AG20443 (cell line): ENCODE results near the gene TNN.
"Not testable (repeated sequence)": the region's sequence is repeated elsewhere in the genome, so short reads cannot be mapped to it uniquely, and the experiment has no call there.

Source experiments
- DNase-seq: peaks from one replicate; pipeline ENCODE4 v3.0.0; 2012; ENCODE audit warnings: low spot score, mixed read lengths

The TNN gene

DNA sequence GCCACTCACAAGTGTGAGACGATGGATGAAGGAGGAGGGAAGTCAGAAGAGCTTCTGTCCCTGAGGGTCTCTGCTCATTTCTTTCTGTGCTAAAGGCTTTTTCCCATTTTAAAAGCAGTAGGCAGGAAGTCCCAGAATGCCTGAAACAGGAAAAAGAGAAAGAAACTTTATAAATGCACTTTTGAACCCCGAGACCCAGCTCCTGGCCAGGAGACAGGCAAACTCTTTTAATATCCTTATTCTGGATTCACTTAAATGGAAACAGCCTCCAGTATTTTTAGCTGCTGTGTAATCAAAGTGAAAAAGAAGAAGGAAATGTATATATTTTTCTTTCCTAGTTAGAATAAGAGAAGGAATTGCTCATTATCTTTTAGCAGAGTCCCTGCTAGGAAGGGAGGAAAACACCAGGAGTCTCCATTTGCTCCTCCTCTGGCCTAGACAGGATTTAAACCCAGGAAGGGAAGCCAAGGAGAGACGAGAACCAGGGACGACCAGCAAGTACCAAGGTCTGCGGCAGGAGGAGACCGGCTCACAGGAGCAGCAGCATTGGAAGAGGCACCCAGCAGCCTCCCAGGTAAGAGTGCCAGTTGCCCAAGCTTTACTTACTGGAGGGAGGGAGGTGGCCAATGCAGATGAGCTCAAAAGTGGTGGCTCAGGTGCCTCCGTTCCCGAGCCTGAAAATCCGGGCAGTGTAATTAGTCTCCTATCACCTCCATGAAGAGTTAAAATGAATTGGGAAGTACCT is at the start of gene TNN:
TSS of gene TNN (plus strand) at position 472 of the 745 bp plus-strand sequence. CDS start 9,586 bp downstream, outside the sequence.
- DNase-seq, result no peak

- no peak for DNase-seq
Observed at GRCh38 chr1:175019524-175019923, 48.1 kb upstream of the TNN start.

DNA sequence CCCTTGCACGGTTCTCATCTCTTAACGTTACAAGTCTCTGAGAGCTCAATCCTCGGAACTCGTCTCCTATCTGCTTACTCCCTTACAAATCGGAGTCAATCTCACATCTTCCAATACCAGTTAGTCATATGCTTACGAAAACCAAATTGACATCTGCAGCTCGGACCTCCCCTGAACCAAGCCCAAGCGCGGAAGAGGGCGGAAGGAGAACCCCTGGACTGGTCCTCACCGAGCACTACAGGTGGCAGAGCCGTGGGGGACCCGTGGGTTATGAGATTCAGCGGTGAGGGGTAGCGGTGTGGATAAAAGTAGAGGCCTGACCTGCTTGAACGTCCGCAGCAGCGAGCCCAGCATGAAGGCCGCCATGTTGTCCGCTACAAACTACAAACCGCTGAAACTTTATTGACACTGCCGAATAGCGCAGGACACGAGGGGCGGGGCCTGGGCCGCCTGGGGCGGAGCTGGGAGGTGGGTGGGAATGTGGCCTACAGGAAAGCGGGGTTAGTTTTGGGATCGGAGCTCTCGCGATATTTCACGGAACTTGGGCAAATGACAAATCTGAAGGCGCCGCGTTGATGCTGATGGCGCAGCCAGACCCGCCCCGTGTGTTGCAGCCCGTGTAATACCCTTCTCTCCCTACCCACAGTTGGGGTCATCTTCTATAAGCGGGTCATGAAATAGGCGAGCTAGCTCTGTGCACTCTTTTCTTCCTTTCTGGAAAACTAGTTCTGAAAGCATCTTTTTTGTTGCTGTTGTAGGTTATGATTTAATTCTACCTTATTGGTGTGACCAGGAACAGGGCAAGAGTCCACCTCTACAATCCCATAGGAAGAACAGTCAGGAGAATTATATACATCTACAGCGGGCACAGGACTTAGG is 44.4 kb upstream of the TNN start, which contains the start of gene MRPS14:
TSS of gene MRPS14 (minus strand) at position 383 of the 879 bp plus-strand sequence. CDS start at position 366, 17 bp downstream.
- DNase-seq, result peak; percentile 97

GRCh38 chr1:175023922-175024242 is 43.8 kb upstream of the TNN start:
- not testable (repeated sequence) for DNase-seq

DNA sequence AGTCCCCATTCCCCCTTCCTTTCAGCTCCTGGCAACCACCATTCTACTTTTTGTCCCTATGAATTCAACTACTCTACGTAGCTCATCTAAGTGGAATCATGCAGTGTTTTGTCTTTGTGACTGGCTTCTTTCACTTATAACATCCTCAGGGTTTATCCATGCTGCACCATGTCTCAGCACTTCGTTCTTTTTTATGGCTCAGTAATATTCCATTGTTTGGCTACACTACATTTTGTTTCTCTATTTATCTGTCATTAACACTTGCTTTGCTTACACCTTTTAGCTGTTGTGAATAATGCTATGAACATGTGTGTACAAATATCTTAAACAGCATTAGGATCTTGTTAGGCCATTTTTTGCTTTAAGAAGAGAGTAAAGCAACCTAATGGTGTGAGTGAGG is 42.9 kb upstream of the TNN start:
- DNase-seq, result no peak

DNA sequence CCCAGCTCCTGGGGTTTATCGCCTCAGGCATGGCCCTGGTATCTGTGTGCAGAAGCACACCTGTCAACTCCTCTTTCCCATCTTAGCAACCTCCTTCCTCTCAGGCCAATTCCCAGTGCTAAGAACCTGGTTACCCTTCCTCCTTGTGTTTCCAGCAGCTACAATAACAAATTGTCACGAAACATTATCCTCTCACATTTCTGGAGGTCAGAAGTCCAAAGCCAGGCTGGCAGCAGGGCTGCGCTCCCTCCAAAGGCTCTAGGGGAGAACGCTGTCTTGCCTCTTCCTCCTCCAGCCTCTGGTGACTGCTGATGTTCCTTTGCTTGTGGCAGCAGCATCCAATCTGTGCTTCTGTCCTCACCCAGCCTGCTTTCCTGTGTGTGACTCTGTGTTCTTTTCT is 33.7 kb upstream of the TNN start:
- no peak for DNase-seq

- no peak for DNase-seq
Observed at GRCh38 chr1:175034775-175035174, 32.9 kb upstream of the TNN start.

DNA sequence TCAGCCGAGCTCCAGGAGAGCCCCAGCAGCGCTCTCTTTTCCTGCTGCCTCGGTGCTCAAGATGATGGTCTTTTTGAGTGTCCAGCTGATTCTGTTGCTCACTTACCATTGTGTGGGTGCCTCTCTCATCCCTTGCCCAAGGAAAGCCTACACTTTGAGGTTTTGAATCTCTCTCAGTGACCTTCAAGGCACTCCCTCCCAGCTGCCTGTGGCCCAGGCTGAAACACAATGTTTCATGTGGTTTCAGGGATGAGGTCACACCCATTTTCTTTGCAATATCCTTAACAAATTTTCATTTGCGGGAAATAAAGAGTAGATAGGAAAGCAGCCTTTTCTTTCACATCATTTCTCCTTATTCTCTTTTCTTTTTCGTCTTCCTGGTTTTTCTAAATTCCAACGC is 31.8 kb upstream of the TNN start:
- DNase-seq, result no peak

DNA sequence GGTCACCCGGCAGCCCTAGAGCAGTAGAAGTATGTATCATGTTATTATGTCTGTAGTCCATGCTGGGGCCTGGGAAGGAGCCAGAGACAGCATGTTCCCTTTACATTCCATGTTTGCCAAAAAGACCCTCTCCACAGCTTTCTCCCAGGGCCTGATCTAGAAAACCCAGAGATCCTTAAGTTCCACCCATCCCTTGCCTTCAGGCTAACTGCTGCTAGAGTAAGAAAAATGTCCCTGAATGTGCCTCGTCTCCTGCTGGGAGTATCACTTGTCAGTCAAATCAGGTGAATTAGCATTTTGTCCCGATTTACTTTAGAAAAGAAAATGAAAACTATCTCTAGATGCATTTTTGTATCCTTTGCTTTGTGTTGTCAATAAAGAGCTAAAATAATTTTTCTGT is 31.2 kb upstream of the TNN start:
- no peak for DNase-seq

DNA sequence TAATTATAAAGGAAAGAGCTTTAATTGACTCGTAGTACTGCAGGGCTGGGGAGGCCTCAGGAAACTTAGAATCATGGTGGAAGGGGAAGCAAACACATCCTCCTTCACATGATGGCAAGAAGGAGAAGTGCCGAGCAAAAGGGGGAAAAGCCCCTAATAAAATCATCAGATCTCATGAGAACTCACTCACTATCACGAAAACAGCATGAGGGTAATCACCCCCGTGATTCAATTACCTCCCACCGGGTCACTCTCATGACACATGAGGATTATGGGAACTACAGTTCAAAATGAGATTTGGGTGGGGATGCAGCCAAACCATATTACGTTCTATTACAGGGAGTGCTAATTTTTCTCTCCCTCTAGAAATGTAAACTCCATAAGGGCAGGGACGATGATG is 30.2 kb upstream of the TNN start:
- DNase-seq, result no peak

- DNase-seq, result no peak
Observed at GRCh38 chr1:175040324-175040879, 27.2 kb upstream of the TNN start.

GRCh38 chr1:175042650-175043049 is 25.0 kb upstream of the TNN start:
- no peak for DNase-seq

DNA sequence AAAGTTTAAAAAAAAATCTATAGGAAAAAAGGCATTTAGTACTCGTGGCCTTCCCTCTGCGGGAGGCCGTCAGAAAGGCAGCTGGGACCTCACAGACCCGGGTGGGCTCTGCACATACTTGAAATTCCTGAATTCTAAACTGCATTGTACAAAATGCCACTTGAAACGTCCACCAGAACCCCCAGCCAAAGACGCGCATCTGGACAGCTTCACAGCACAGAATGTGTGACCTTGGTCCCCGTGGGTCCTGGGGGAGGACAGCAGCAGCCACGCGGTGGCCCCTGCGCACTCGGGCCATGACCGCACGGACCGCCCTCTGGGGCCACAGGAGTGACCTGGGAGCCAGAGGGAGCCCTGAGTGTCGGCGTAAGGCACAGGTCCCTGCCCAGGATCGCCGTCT is 23.8 kb upstream of the TNN start:
- no peak for DNase-seq

DNA sequence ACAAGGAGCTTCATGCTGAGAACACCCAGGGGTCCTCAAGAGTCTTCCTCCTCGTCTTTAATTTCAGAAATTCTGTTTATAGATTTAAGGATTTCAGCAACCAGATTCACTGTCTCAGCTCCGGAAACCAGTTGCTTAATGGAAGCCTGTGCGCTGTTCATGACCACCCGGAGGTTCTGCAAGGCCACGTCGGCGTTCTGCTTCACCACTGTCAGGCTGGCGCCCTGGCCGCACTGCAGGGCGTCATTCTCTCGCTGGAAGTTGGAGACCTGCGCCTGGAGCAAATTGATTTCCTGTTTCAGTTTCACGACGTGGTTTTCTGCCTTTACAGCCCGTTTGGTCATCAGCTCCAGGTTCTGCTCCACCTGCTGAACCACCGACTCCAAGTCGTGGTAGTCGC is 23.0 kb upstream of the TNN start:
- not testable (repeated sequence) for DNase-seq

GRCh38 chr1:175045097-175045496 is 22.5 kb upstream of the TNN start:
- DNase-seq, result no peak

- DNase-seq, result no peak
Observed at GRCh38 chr1:175045519-175045918, 22.1 kb upstream of the TNN start.

GRCh38 chr1:175050992-175051391 is 16.6 kb upstream of the TNN start:
- DNase-seq, result no peak

DNA sequence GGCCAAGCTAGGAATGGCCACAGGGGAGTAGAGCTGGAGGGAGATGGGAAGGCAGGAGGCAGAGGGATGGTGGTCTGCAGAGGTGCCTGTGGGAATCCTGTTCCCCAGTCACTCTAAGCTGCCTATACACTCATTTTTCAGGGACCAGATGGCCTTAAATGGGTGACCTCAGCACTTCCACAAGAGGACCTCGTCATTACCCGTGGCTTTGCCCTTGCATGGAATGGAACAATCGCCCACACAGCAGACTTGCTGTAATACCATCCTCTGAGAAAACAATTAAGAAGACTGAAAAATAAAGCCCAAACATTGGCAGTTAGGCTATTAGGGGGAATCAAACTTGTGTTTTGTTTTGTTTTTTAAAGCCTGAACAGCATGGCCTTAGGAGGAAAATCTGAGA is 12.9 kb upstream of the TNN start:
- no peak for DNase-seq

DNA sequence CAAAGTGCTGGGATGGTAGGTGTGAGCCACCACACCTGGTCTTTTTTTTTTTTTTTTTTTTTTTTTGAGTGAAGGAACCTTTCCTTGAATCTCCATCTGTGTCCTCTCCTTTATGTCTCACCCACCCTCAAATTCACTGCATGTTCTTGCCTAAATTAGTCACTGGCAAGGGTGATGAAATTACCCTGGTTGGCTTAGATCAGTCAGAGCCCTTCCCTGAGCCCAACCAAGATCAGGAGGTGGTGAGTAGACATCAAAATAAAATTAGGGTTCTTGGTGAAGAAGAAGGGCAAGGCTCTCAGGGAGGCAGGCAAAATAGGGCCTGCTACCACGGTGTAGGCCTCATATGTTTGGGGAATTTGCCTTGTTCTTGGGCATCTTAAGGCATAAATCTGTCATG is 5.3 kb upstream of the TNN start:
- no peak for DNase-seq

- no peak for DNase-seq
Observed at GRCh38 chr1:175062858-175063257, 4.8 kb upstream of the TNN start.

DNA sequence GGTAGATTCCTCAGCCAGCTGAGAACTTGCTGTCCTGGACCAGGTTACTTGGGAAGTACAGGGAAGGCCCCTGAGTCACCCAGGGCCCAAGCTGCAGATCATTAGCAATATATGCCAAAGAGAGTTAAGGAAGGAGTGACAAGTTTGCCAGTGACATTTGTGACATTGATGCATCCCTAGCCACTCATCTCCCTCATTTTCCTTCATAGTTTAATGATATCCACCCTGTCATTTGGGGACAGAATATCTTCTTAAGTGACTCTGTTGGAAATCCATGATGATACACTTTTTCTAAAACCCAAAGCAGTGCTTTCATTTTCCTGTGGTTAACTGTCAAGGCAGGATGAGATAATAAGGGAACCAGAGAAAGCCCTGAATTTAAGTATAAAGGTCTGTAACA is 3.2 kb downstream of the TNN start:
- DNase-seq, result no peak

DNA sequence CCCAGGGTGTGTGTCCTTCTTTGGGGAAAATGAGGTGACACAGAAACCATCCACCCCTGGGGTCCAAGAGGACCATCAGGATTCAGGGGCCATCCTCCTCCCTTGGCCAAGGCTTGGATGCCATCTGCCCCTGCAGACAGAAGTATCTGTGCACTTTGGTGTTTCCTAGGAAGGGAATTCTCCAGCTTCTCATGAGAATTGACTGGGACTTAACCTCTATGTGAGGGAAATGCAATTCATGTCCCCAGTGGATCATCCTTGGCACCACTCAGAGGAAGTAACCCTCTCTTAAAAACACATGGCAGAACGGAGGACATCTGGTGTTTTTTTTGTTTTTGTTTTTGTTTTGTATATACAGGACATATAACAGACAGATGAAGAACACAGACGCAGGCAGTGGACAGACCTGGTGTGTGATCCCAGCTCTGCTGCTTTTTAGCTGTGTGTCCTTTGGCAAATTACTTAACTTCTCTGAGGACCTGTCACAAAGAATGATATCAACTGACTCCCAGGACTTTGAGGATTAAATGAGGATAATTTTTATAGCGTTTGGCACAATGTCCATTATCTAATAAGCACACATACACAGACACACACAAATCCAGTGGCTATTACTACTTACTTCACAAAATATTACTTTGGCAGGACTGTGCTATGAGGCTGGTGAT is 3.8 kb downstream of the TNN start:
- DNase-seq, result no peak
